T1000 (cell line): ENCODE data around the gene MYF6.

Experiments
- DNase-seq: peaks from one replicate; lab custom pipeline; 2025; ENCODE audit warnings: mixed read lengths; lab: John Stamatoyannopoulos, UW

MYF6 gene

DNA sequence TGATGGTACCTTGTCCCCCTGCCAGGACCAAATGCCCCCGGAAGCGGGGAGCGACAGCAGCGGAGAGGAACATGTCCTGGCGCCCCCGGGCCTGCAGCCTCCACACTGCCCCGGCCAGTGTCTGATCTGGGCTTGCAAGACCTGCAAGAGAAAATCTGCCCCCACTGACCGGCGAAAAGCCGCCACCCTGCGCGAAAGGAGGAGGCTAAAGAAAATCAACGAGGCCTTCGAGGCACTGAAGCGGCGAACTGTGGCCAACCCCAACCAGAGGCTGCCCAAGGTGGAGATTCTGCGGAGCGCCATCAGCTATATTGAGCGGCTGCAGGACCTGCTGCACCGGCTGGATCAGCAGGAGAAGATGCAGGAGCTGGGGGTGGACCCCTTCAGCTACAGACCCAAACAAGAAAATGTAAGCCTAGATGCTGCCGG is 410 bp downstream of the MYF6 start:
- no peak for DNase-seq

DNA sequence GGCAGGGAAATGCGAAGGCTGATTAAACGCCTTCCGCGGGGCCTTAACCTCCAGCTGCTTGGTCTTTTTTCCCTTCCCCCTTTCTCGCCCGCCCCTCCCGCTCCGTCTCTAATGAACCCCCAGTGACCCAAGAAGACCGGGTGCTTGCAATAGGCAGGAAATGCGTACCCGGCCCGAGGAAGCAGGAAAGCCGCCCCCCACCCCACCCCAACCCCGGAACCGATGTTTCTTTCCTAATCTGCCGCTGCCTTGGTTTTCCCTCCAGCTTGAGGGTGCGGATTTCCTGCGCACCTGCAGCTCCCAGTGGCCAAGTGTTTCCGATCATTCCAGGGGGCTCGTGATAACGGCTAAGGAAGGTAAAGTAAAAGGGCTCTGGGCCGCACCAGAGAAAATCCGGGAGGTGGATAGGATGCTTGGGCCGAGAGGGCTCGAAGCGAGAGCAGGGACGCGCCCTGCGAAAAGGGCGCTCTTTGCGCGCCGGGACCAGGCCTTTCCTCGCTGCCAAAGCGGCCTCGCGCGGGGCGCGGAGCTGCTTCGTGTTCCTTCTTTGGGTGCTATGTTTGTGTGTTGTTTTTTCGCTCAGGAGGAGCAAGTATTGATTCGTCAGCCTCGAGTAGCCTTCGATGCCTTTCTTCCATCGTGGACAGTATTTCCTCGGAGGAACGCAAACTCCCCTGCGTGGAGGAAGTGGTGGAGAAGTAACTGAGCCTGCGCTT is 983 bp downstream of the MYF6 start:
- DNase-seq, result no peak

DNA sequence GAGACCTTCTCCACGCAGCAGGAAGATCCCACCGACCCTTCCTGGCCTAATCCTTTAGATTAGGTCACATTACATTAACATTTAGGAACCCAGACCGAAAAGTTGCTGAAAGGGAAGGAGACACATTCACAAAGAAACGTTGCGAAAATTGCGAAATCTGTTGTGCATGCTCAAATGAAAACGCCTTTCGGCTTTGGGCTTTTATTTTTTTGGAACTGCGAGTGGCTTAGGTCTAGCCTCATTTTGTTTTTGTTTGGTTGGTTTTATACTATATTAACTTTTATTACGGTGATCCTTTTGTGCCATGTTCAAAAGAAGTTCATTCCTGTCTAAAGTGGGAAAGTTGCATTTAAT is 1.5 kb downstream of the MYF6 start:
- DNase-seq, result no peak

DNA sequence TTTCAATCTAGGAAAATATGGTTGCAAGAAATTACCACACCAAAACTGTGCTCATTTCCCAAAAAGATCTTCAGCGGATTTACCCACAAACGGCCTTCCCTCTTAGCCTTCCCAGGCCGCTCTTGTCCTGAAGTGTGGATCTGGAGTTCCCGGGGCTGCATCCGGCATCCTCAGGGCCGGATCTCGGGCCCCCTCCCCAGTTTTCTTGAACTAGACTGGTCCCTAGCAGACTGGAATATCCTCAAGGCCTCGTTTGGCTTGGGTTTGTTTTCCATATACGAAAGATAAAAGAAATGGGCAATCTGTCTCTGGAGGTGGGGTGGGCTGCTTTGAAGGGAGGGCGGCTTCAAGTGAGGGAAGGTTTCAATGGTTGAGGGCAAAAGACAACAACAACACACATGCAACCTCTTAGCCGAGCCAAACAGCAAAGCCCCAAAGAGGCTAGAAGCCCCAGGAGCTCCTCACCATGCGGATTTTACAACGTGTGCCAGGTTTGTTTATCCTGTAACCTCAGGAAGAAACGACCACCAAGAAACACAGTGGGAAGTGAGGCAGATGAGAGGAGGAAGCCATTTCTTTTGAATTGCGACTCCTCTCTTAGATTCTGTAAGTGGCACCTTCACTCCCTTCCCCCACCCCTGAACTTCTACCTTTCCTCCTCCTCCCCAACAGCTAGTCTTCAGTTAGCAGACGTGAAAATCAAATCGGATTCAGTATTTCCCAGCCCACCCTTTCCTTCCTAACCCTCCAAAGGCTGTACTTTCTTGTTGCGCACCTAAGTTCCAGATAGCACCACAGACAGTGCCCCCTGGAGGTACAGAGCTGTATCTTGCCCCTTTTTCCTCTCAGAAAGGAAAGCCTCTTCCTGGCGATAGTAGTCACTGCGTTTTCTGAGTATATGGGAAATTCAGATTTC is 2.6 kb downstream of the MYF6 start:
- DNase-seq, result no peak

DNA sequence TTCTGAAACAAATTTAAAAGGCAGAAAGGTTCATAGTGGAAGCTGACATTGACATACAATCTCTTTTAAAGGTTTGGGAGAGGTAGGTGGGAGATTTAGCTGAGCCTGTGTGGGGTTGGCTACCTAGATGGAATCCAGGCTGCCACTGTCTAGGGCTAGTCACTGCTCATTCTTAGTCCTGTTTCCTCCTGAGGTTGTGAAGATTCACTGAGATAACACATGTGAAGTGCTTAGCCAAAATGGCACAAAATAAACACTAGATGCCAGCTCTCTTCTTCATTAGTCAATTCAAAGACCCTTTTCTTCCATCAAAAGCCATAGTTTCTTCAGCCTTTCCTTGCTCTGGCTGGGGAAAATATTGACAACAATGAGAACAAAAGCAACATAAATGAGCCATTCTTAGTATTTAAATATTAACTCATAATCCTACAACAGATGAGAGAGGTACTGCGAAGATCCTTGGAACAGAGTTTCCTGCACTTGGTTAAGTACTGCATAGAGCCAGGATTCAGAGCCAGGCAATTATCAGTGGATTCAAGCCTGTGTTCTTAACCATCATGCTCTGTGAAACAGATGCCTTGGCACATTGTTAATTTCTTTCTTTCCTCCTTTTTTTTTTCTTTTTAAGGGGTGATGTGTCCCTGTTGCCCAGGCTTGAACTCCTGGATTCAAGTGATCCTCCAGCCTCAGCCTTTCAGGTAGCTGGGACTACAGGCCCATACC is 3.5 kb downstream of the MYF6 start:
- DNase-seq, result no peak

DNA sequence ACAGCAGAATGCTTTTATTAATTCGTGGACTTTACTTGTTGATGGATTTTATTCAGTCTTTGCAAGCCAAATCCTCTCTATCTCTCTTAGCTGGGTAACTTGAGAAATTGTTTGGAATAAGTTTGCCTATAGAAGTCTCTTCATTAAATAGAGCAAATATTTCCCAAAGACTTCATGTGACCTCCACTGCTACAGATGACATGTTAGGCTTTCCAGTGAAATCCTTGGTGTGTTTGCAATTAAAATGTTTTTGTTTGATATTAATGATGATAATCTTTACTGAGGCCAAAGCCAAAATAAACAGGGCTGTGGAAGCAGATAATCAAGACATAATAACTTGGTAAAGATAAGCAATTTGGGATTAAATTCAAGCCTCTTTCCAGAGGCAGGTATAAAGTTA is 4.4 kb downstream of the MYF6 start:
- DNase-seq, result no peak

DNA sequence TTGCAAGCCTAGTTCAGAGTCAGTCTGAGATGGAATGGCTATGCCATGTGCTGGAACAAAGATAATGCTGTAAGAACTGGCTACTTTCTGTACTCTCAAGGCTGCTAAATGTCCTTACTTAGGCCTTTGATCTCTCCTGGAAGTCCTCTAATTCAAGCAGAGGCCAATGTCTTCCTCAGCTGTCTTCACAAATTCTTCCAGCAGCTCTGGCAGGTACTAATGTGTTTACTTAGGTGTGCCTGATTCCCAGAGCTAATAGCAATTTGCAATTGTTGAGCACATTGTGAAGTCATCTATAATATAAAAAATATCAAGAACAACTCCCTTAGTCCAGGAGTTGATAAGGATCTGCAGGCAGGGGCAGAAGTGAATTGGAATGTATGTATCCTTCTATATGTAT is 5.4 kb downstream of the MYF6 start:
- no peak for DNase-seq

DNA sequence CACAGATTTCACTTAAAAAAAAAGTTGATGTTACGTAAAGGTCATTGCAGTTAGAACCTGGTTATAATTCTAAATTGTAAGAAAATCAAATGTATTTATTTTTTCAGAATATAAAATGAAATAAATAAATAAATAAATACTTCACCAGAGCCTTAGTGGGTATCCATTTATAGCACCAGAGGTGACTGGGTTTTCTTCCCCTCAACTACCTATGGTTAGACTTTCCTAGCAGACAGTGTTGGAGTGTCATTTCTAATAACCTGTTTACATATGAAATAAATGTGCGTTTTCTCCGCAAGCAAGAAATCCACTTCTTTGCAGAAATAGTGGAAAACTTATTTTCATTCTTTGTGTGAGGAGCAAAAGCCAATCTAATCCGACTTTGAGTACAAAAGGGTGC is 6.0 kb downstream of the MYF6 start:
- no peak for DNase-seq

DNA sequence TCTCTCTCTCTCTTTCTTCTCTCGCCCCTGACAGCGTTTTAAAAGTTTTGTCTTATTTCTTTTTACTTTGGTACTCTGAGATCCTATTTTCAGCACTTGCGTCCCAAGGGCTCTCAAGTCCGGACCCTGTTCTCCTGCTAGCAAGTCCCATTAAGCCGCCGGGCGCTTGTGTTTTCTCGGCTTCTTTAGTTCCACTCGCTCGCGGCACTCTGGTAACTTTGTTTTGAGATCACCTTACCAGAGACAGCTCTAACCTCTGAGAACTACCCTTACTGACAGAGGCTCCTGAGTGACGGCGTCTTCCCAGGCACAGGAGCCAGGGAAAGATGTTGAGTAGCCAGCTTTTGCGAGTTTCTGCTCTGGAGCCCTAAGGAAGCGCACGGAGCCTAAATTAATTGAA is 6.6 kb downstream of the MYF6 start:
- DNase-seq, result no peak

DNA sequence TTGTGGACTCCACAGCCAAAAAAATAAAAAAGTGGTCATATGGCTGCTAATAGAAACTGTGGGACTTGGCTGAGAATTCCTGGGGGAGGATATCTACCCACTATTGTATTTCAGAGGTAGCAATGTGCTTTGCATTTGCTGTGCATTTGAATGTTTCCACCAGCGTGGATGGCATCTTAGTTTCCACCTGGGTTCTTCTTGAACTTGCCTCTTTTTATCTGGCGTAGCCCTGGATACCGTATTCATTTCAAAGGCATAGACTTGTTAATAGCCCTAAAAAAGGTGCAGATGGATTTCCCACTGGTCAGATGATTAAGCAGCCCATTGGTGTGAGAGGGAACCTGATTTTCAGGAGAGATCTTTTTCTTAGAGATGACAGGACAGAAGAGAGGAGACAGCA is 7.4 kb downstream of the MYF6 start:
- DNase-seq, result no peak

DNA sequence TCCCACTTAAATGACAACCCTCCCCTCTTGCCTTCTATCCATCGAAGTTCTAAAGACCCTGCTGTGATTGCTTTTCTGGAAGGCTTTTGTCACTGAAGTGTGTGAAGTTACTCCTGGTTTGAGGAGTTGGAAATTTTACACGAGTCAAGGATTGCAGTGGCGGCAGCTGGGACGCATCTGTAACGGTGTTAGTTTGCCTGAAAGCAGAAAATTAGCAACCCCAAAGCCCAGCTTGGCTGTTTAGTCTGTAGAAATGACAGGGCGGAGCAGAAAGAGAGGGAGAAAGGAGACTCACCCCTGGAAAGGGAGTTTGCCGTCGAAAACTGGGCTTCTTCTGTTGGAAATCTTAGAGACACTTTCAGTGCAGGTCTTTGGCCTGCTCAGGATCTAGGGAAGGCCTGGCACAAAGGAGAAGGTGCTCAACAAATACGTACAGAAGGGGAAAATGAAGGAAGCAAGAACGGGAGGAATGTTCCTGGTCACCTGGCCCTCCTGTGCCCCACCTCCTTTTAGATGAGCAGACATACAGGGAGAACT is 8.3 kb downstream of the MYF6 start:
- no peak for DNase-seq

DNA sequence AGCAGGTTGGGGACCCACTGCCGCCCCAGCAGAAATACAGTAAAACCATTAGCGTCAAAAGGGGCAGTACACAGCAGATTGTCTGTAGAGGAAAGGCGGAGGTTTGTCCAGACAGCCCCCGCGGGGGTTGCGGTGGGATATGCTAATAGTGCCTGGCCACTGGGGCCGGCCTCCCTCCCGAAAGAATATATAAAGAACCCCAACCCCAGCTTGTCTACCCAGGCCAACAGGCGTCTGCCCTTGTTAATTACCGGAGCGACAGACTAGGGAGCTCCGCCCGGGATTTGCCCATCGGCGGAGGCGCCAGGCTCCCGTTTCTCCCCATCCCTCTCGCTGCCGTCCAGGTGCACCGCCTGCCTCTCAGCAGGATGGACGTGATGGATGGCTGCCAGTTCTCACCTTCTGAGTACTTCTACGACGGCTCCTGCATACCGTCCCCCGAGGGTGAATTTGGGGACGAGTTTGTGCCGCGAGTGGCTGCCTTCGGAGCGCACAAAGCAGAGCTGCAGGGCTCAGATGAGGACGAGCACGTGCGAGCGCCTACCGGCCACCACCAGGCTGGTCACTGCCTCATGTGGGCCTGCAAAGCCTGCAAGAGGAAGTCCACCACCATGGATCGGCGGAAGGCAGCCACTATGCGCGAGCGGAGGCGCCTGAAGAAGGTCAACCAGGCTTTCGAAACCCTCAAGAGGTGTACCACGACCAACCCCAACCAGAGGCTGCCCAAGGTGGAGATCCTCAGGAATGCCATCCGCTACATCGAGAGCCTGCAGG is 9.4 kb downstream of the MYF6 start, which contains the start of gene MYF5:
MYF5 (plus strand) TSS at position 217 of the 774 bp plus-strand sequence; CDS start at position 369, 152 bp downstream.
- DNase-seq, result no peak

DNA sequence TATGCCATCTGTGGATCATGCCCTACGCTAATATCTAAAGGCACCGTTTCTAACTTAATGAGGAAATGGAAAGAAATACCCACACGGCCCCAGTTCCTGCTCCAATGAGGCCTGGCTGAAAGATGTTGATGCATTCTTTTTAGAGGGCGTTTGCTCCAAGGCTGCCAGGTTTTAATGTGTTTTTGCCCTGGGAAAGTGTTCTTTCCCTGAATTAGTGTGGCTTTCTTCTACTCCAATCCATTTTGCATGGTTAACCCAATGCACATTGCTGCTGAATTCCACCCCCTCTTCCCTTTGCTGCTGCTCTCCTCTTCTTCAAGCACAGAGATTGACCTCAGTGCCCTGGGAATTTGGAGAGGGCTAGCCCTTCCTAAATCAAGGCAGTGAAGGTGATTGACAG is 10.4 kb downstream of the MYF6 start:
- DNase-seq, result no peak

DNA sequence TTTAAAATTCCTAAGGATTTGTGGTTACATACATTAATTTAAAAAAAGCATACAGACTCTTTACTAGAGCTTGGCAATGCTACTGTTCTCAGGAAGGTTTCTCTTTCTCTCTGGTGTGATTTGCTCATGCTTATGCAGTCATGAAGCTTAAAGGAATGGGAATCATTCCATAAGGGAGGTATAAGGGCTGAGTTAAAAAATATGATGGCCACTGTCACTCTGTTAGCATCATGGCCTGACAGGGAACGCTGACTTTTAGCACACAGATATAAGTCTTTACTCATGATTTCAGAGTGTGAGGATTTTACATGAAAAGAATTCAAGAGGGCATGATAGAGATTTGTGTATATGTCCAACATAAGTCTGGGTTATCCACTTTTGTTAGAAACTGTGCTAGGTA is 13.1 kb downstream of the MYF6 start:
- no peak for DNase-seq

DNA sequence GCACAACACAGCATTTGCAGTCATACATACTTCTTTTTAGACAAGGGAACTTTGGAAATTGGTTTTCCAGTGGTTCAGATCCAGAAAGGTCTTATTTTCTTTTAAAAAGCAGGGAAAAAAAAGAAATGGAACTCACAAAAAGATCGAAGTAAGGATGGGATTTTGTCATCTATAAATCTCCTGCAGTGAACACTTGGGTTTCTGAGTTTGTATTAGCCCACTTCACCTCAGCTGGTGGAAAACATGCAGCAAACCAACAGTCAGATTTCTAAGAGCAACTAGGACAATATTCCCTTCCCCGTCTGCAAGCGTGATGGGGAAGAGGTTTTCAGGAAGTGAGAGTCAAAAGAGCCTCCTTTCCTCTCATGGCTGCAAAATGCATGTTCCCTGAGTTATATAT is 13.9 kb downstream of the MYF6 start:
- DNase-seq, result no peak

DNA sequence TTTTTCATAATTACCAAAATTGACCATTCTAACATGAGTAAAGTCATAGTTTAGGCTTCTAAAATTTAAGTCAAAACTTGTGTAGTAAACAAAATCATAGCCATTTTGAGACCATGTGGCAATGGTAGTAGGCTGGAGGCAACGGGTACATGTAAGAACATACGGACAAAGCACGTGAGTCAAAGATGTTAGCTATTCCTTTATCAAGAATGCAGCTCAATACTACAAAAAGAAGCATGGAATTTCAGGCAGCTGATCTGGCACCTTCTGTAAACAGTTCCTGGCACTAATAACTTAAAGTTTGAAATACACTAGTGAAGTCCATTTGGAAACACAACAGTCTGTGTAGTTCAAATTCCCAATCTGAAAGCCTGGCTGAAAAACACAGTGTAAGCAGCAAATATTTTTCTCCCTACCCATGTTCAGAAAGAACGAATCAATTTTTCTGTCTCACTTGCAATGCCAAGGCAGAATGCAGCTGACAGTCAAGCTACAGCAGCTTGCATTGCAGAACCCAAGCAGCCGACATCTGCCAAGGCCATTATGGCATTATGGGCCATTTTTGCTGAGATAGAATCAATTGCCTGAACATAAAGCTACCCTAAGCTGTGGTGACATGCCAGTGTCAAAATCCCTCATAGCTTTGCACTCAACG is 38.5 kb downstream of the MYF6 start:
- no peak for DNase-seq

DNA sequence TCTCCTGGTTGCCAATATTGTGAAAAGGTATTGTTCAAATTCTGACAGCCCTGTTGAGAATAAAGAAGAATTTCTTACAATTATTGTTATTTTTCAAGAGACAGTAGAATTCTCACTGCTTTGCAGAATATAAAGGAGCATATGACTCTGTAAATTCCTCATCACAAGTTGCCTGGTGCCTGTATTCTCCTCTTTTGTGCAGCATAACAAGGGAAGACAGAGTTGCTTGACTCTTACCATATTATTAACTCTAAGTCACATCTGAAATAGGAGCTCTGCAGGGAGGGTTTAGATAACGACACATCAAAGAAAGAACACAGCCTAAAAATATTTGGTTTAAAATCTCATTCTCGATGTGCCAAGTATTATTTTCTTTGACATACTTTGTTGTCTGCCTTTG is 40.4 kb downstream of the MYF6 start:
- DNase-seq, result no peak

DNA sequence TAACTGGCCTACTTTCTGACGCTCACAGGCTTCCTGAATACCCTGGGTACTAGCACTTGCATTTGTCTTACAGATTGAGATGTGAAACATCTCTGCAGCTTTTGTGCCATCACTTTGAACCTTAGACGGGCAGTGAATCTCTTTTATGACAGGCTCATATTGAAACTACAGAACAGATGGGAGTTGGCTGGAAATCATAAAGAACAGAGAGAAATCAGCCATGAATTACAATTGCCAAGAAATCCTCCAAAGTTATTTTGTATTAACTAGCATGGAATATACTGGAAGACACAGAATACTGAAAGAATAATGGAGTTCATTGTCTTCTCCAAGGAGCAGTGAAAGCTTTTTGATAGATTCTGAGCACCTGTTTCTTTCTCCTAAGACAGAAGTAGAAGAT is 42.0 kb downstream of the MYF6 start:
- no peak for DNase-seq

DNA sequence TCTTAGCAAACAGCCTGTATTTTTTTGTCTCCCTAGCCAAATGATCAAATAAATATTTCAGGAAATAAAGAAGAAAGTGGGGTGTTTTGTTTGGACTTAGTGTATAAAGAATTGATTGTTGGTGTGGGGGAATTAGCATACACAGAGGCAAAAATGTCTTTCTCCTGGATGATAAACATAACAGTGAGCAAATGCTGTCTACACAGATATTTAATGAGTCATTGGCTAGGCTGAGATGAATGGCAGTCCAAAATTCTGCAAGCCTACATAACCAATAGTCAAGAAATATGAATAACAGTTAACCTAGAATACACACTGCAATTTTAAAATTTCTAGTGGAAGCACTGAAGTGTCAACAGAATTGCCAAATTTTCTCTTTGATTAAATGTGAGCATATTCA is 45.0 kb downstream of the MYF6 start:
- DNase-seq, result no peak

DNA sequence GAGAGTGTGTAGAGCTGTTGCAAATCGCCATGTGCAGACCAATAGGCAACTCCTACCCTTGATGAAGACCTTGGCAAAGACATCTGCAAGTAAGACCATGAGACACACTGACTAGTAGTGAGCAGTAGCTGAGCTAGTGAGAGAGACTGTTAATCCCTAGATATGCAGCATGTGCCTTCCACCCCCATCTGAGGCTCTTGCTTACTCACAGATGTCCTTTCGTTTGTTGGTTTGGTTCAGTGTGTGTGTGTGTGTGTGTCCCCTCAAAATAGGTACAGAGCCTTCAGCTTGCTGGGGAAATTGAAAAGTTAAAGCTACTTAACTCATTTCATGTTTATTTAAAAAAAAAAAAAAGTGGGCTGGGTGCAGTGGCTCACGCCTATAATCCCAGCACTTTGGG is 46.8 kb downstream of the MYF6 start:
- DNase-seq, result no peak

DNA sequence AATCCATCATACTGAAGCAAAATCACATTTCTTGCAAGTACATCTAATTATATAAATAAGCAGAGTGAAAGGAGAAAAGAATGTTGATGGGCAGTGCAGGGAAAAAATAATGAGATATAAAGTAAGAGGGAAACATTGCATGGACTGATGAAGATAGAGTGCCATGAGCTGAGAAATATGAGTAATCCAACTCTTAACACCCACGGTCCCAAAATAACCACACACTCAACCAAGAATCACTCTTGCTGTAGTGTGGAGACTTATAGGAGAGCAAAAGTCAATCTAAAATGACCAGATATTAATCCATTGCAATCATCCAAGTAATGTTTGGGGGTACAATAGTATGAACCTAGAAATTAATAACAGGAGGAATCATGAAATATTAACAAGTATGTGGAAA is 49.4 kb downstream of the MYF6 start:
- DNase-seq, result no peak
